HuH-7.5 (cell line): ENCODE data around the gene CDKAL1.
"Not testable (repeated sequence)": the region's sequence is repeated elsewhere in the genome, so short reads cannot be mapped to it uniquely, and the experiment has no call there.

Source experiments
- DNase-seq: peaks from one replicate; pipeline ENCODE4 v3.0.0; 2011; ENCODE audit warnings: low spot score

The CDKAL1 gene

GRCh38 chr6:21078497-21078896 lies 544.2 kb downstream of the CDKAL1 start:
- DNase-seq: no peak

DNA sequence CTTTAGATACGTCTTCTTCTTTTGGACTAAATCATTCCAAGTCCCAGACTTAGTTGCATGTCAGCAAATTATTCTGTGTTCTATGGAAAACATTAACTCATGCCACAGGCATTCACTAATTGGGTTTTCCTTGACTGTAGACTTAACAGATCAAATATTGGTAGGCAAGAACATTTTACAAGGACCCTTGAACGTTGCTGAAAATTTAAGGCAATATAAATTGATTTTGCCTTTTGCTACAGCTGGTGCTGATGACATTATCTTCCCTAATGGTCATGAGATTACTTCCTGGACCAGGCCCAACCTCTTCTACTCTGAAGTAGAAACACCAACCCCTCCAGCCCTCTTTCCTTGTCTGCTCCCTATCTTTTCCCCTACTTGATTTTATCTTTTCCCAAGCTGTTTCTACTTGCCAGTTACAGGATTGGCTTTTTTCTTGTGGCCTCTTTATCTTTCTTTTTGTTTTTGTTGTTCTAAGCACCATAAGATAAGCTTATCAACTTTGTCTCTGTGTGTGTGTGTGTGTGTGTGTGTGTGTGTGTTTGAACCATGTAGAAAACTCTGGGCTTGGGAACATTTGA lies 545.3 kb downstream of the CDKAL1 start:
- no peak for DNase-seq

GRCh38 chr6:21080221-21080620 lies 546.0 kb downstream of the CDKAL1 start:
- DNase-seq: no peak

DNA sequence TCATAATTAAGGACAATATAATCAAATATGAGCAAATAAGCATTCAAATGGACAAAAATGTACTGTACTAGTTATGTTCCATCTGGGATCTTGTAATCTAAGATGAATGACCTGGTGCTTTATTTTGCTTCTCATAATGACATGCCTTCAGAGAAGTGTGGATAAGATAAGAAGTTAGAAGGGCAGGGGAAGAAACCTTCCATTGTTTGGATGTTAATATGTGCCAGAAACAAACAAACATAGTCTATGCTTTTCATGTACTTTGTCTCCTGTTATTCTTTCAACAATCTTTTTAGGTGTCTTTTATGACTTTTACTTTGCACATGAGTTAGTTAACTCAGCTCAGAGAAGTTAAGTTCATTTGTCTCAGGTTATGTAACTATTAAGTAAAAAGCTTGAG lies 547.8 kb downstream of the CDKAL1 start:
- no peak for DNase-seq

- DNase-seq: no peak
Measured at GRCh38 chr6:21083708-21084107, 549.5 kb downstream of the CDKAL1 start.

GRCh38 chr6:21084656-21085055 lies 550.4 kb downstream of the CDKAL1 start:
- no peak for DNase-seq

DNA sequence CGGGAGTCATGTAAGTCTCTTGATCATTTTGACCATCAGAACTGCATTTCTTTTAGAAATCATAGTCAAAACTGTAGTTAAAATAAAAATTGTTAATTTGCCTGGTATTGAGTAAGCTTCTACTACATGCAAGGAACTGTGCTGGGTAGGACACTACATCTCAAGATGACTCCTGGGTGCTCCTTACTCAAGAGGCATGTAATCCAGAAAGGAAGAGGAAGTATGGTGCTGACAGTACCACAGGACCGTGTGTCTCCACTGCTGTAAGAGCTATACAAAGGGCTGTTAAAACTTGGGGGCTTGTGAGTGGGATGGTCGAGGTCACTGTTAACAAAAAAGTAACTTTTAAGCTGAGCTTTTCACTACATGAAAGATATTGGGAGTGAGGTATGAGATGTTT lies 551.0 kb downstream of the CDKAL1 start:
- no peak for DNase-seq

DNA sequence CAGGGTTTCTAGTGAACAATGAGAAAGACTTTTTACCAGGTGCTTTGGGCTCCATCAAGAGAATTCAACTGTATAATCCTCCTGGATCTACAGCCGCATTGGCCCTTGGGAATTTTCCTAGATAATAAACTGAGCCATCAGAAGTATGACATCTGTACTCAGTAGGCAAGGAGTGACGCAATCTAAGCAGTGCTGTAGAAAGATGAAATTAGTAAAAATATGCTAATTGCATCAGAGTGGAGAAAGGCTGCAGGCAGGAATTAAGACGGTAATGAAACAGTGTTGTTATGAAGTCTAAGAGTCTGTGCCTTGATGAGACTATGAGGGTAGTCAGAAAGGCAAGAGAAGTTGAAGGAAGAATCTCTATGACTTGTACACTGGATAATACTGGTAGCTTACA lies 551.4 kb downstream of the CDKAL1 start:
- no peak for DNase-seq

GRCh38 chr6:21087188-21087587 lies 552.9 kb downstream of the CDKAL1 start:
- no peak for DNase-seq

GRCh38 chr6:21091411-21091810 lies 557.2 kb downstream of the CDKAL1 start:
- no peak for DNase-seq

- not testable (repeated sequence) for DNase-seq
Measured at GRCh38 chr6:21092231-21092772, 558.0 kb downstream of the CDKAL1 start.

DNA sequence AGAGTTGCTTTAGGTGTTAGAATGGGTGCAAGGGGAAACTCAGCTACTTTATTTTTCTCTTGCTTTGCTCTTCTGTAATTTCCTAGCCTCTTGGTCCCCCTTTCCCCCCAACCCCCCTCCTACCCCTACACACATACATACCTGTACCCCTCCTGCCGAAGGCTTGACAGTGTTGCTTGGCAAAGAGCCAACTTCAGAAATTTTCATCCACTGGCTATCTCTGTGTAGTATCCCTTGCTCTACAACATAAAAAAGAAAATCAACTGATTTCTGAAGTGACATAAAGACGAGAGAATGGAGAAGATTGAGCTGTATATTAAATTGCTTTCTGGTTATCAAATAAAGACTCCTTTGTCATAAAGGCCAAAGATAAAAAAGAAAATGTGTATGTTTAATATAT lies 561.2 kb downstream of the CDKAL1 start:
- no peak for DNase-seq

- DNase-seq: no peak
Measured at GRCh38 chr6:21098134-21098533, 563.9 kb downstream of the CDKAL1 start.

GRCh38 chr6:21098744-21099143 lies 564.5 kb downstream of the CDKAL1 start:
- DNase-seq: no peak

GRCh38 chr6:21099338-21100314 lies 565.4 kb downstream of the CDKAL1 start:
- no peak for DNase-seq

- DNase-seq: no peak
Measured at GRCh38 chr6:21100991-21101390, 566.7 kb downstream of the CDKAL1 start.

- DNase-seq: no peak
Measured at GRCh38 chr6:21101694-21102093, 567.4 kb downstream of the CDKAL1 start.

DNA sequence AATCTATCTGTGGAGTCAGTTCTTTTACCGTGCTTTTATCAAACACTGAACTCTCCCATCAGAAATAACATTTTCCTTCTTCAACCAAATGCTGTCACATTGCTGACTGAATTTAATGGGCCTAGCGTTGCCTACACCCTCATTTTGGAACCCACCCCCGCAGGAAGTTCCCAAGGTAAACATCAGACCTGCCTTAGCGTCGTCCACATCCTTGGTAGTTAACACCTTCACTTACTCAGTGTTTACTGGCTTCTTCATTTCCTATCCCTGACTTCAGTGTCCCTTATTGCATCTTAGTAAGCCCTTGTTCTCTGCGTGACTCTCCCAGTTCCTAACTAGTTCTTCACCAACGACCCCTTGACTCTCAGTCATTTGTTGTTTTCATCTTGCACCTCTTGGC lies 567.9 kb downstream of the CDKAL1 start:
- no peak for DNase-seq

- DNase-seq: no peak
Measured at GRCh38 chr6:21102624-21103023, 568.4 kb downstream of the CDKAL1 start.

DNA sequence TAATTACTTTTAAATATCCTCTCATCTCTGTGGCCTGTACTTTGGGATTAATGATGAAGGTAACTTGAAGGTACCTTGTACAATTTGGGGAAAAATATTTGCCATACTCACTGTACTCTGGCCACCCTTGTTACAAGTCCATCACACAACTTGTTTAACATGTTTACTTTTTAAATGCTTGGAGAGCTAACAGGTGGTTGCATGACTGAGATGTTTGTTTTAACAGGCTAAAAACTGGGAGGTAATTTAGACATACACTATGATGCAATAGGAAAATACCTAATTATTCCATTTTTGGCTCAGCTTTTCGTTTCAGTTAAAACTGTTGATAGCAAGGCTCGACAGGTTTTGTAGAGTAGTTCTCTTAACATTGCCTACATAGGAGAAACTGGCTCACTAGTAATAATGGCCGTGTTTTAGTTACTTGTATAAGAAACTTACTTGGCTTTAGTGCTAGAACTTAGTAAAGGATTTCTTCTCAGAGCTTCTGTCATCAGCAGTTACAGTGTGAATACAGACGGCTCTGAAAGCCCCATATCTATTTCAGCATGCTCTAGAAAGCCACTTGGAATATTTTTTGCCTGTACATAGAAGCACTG lies 569.5 kb downstream of the CDKAL1 start:
- no peak for DNase-seq

DNA sequence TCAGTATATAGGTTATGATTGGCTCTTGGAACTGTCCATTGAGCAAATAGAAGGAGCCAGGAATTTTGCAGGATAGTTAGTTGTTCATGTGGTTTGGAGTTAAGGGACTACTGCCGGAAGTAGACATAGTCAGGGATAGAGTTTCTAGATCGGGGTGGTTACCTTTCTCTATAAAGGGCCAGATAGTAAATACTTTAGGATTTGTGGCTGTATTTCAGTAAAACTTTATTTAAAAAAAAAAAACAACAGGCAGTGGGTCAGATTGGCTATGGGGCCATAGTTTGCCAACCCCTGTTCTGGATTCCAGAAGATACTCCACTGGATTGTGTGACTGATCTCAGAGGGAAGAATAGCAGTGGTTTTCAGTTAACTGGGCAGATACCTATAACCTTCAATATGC lies 570.0 kb downstream of the CDKAL1 start:
- DNase-seq: no peak

GRCh38 chr6:21107796-21108195 lies 573.5 kb downstream of the CDKAL1 start:
- DNase-seq: no peak
